Astrocyte of the spinal cord (primary cell): ENCODE measurements around the gene ELAVL3.
A peak's percentile ranks its signal among the peaks of the same experiment; 100 is the strongest.
"Not testable (repeated sequence)": the region's sequence is repeated elsewhere in the genome, so short reads cannot be mapped to it uniquely, and the experiment has no call there.

Experiments used
- DNase-seq: peaks from one replicate; pipeline ENCODE4 v3.0.0; 2011; ENCODE audit warnings: low read depth, low spot score
- H3K4me3 ChIP-seq: 2 replicates; pipeline ENCODE4 v1.5.1; 2011; ENCODE audit warnings: low read depth, mild to moderate bottlenecking, low read length, moderate library complexity
- in situ Hi-C: cut with HindIII; loops from 2 replicates; pipeline ENCODE4 v1.10.0; 2017; ENCODE audit warnings: low sequenced_read_pairs
- TF ChIP-seq, protein P1 (sequence below): IDR thresholded peaks from 2 replicates; pipeline ENCODE4 v1.5.1; 2012; ENCODE audit warnings: low read depth, mild to moderate bottlenecking, low read length, inconsistent platforms

Gene ELAVL3

DNA sequence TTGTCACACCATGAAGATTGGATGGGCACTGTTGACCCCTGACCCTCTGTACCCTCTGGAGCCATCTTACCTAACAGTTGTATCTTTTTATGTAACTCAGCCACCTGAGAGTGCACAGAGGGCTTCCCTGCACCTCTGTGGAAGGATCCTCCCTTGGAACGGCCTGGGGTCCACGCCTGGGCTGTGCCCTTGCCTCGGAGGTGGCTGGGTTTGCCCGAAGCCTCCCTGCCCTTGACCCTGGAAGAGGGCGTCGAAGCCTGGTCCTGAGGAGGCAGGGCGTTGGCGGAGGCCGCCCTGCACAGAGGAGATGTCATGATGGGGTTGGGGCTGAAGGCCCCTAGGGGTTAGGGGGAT is 46.2 kb downstream of the ELAVL3 start:
- in situ Hi-C loops = no loop called here
- DNase-seq = no peak
- peak overlapping the region; percentile 68 for H3K4me3 ChIP-seq
- TF ChIP-seq, protein P1, sequence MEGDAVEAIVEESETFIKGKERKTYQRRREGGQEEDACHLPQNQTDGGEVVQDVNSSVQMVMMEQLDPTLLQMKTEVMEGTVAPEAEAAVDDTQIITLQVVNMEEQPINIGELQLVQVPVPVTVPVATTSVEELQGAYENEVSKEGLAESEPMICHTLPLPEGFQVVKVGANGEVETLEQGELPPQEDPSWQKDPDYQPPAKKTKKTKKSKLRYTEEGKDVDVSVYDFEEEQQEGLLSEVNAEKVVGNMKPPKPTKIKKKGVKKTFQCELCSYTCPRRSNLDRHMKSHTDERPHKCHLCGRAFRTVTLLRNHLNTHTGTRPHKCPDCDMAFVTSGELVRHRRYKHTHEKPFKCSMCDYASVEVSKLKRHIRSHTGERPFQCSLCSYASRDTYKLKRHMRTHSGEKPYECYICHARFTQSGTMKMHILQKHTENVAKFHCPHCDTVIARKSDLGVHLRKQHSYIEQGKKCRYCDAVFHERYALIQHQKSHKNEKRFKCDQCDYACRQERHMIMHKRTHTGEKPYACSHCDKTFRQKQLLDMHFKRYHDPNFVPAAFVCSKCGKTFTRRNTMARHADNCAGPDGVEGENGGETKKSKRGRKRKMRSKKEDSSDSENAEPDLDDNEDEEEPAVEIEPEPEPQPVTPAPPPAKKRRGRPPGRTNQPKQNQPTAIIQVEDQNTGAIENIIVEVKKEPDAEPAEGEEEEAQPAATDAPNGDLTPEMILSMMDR = no peak

- H3K4me3 ChIP-seq, DNase-seq, in situ Hi-C loops: not testable (repeated sequence)
These were observed 47.3 kb downstream of the ELAVL3 start for GRCh38 chr19:11433526-11433925.

DNA sequence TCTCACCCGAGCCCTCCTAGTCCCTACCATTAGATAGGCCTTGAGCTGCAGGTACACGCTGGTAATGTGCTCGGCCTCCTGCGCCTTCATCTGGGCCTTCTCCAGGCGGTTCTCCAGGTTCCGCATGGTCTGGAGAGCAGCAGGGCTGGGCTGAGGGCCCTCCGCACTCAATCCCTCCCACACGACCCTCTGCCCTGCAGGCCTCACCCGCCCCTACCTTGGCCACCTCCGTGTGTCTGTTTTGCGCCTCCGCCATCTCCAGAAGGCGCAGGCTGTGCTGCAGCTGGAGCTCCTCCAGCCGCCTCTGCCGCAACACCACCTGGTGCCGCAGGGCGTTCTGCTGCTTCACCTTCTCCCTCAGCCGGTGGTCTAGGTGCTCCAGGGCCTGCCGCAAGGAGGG is 54.2 kb downstream of the ELAVL3 start:
- H3K4me3 ChIP-seq = no peak overlapping the region
- in situ Hi-C loops = no loop called here
- DNase-seq = no peak
- TF ChIP-seq, protein P1 = no peak

- H3K4me3 ChIP-seq = no peak overlapping the region
- DNase-seq = no peak
- in situ Hi-C loops = no loop called here
- TF ChIP-seq, protein P1 = no peak
These were observed 55.0 kb downstream of the ELAVL3 start for GRCh38 chr19:11425719-11426457.

- no peak for DNase-seq
- no peak overlapping the region for H3K4me3 ChIP-seq
- in situ Hi-C loops = no loop called here
- TF ChIP-seq, protein P1 = no peak
These were observed 57.1 kb downstream of the ELAVL3 start for GRCh38 chr19:11423791-11424181.

DNA sequence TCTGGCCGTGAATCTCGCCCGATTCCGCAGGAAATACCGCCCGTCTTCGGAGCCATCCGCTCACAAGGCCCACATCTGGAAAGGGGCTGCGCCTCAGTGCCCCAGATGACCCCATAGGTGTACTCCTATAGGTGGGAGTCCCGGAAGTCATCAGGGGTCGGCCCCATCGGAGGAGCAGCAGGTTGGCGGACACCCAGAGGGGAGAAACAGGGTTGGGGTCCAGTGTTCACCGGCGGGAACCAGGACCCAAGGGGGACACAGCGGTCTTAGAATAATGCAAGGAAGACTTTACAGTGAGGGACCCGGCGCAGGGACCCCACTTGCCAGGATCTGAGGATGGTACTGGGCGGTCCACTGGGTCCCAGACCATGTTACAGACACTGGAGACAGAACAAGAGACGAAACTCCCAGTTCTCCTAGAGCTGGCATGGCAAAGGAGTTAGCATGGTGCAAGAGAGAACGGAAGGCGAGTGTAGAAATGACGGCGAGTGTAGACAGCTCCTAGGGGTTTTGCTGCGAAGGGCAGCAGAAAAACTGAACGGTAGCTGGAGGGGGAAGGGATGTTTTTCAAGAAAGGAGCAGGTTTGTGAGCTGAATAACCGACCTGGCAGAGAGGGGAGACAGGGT is 57.6 kb downstream of the ELAVL3 start:
- in situ Hi-C loops = no loop called here
- no peak overlapping the region for H3K4me3 ChIP-seq
- TF ChIP-seq, protein P1 = no peak
- no peak for DNase-seq
